H9 (cell line): ENCODE data around the gene STIL. TPM values are rescaled to one million over a fixed set of nuclear protein-coding genes. Genes with fewer than 3 reads are reported as not detected.

ENCODE experiments used
- DNase-seq: peaks from one replicate; pipeline ENCODE4 v3.0.0-alpha.2; 2017
- H2AFZ ChIP-seq: one replicate; pipeline ENCODE4 v1.6.1; 2013; ENCODE audit warnings: mild to moderate bottlenecking, low read length, control low read depth, moderate library complexity
- H2AK5ac ChIP-seq: 2 replicates; pipeline ENCODE4 v1.6.1; 2013; ENCODE audit warnings: low read length, control low read depth, mixed read lengths; ENCODE audit not compliant: insufficient read length
- H2BK120ac ChIP-seq: one replicate; pipeline ENCODE4 v1.6.1; 2013; ENCODE audit warnings: low read depth, mild to moderate bottlenecking, low read length, control low read depth, inconsistent platforms; ENCODE audit not compliant: poor library complexity, severe bottlenecking
- H2BK12ac ChIP-seq: 2 replicates; pipeline ENCODE4 v1.6.1; 2013; ENCODE audit warnings: low read length, control low read depth, mixed read lengths, low read depth; ENCODE audit not compliant: insufficient read length
- H2BK15ac ChIP-seq: 2 replicates; pipeline ENCODE4 v1.6.1; 2013; ENCODE audit warnings: low read depth, low read length, control low read depth
- H2BK20ac ChIP-seq: one replicate; pipeline ENCODE4 v1.6.1; 2013; ENCODE audit warnings: low read depth, mild to moderate bottlenecking, low read length, control low read depth, inconsistent platforms; ENCODE audit not compliant: poor library complexity, severe bottlenecking
- H2BK5ac ChIP-seq: 2 replicates; pipeline ENCODE4 v1.6.1; 2013; ENCODE audit warnings: low read length, control low read depth, mixed read lengths; ENCODE audit not compliant: insufficient read length
- H3K14ac ChIP-seq: 2 replicates; pipeline ENCODE4 v1.6.1; 2013; ENCODE audit warnings: low read length, control low read depth; ENCODE audit not compliant: insufficient read depth
- H3K18ac ChIP-seq: 2 replicates; pipeline ENCODE4 v1.6.1; 2013; ENCODE audit warnings: low read depth, mild to moderate bottlenecking, mixed read lengths, low read length, control low read depth; ENCODE audit not compliant: insufficient read length
- H3K23ac ChIP-seq: 2 replicates; pipeline ENCODE4 v1.6.1; 2013; ENCODE audit warnings: low read length, control low read depth, mixed read lengths, low read depth; ENCODE audit not compliant: insufficient read length
- H3K23me2 ChIP-seq: 2 replicates; pipeline ENCODE4 v1.6.1; 2013; ENCODE audit warnings: low read depth, mild to moderate bottlenecking, mixed read lengths, low read length, control low read depth; ENCODE audit not compliant: insufficient read length, poor library complexity, severe bottlenecking
- H3K27ac ChIP-seq: 2 replicates; pipeline ENCODE4 v1.5.1; 2013; ENCODE audit warnings: low read length, control low read depth, mixed read lengths, low read depth; ENCODE audit not compliant: insufficient read length
- H3K27me3 ChIP-seq: 2 replicates; pipeline ENCODE4 v1.6.1; 2013; ENCODE audit warnings: low read length, control low read depth, inconsistent platforms; ENCODE audit not compliant: insufficient read depth
- H3K4ac ChIP-seq: 2 replicates; pipeline ENCODE4 v1.6.1; 2013; ENCODE audit warnings: low read depth, mild to moderate bottlenecking, control low read depth, inconsistent platforms, low read length, moderate library complexity
- H3K4me1 ChIP-seq: 2 replicates; pipeline ENCODE4 v1.6.1; 2013; ENCODE audit warnings: low read length, control low read depth, inconsistent platforms; ENCODE audit not compliant: insufficient read depth
- H3K4me2 ChIP-seq: 2 replicates; pipeline ENCODE4 v1.6.1; 2013; ENCODE audit warnings: low read length, control low read depth, mixed read lengths; ENCODE audit not compliant: insufficient read length, insufficient read depth
- H3K56ac ChIP-seq: 2 replicates; pipeline ENCODE4 v1.6.1; 2013; ENCODE audit warnings: low read depth, mild to moderate bottlenecking, mixed read lengths, low read length, control low read depth; ENCODE audit not compliant: insufficient read length
- H3K79me1 ChIP-seq: 2 replicates; pipeline ENCODE4 v1.6.1; 2013; ENCODE audit warnings: low read depth, mild to moderate bottlenecking, moderate library complexity, low read length, control low read depth, inconsistent platforms; ENCODE audit not compliant: insufficient read depth, poor library complexity, severe bottlenecking
- H3K79me2 ChIP-seq: 2 replicates; pipeline ENCODE4 v1.6.1; 2013; ENCODE audit warnings: low read length, control low read depth, inconsistent platforms; ENCODE audit not compliant: insufficient read depth
- H3K9ac ChIP-seq: 2 replicates; pipeline ENCODE4 v1.6.1; 2013; ENCODE audit warnings: low read length, control low read depth, mixed read lengths; ENCODE audit not compliant: insufficient read length; ENCODE audit errors: extremely low read depth
- H3K9me3 ChIP-seq: one replicate; pipeline ENCODE4 v1.6.1; 2013; ENCODE audit warnings: low read depth, low read length, inconsistent platforms; ENCODE audit not compliant: control insufficient read depth
- H3T11ph ChIP-seq: one replicate; pipeline ENCODE4 v1.6.1; 2013; ENCODE audit warnings: mild to moderate bottlenecking, low read length, control low read depth, inconsistent platforms
- H4K20me1 ChIP-seq: one replicate; pipeline ENCODE4 v1.6.1; 2013; ENCODE audit not compliant: control insufficient read depth, insufficient read length, insufficient read depth
- H4K5ac ChIP-seq: 2 replicates; pipeline ENCODE4 v1.6.1; 2013; ENCODE audit warnings: low read depth, mild to moderate bottlenecking, mixed read lengths, low read length, control low read depth; ENCODE audit not compliant: insufficient read length
- H4K8ac ChIP-seq: replicated peaks from 2 replicates; pipeline ENCODE4 v1.6.1; 2013; ENCODE audit warnings: low read length, control low read depth, mixed read lengths, low read depth; ENCODE audit not compliant: insufficient read length
- H4K91ac ChIP-seq: 2 replicates; pipeline ENCODE4 v1.6.1; 2013; ENCODE audit warnings: low read depth, mild to moderate bottlenecking, moderate library complexity, mixed read lengths, low read length, control low read depth; ENCODE audit not compliant: insufficient read length
- H3K27ac Mint-ChIP-seq, 3 experiments: 2 replicates in 2 of 3; 3 replicates in 1 of 3; pipeline ENCODE4 v1.8.0; 2020 to 2021; ENCODE audit warnings: mixed read lengths in 3 of 3, mild to moderate bottlenecking in 1 of 3, moderate library complexity in 1 of 3
- H3K27me3 Mint-ChIP-seq: 2 replicates; pipeline ENCODE4 v1.8.0; 2021; ENCODE audit warnings: low read depth, mild to moderate bottlenecking, moderate library complexity, mixed read lengths
- H3K36me3 Mint-ChIP-seq, 3 experiments: 2 replicates in 2 of 3; 3 replicates in 1 of 3; pipeline ENCODE4 v1.8.0; 2020 to 2021; ENCODE audit warnings: low read depth in 3 of 3, mixed read lengths in 3 of 3; ENCODE audit not compliant: insufficient read depth in 1 of 3
- H3K4me1 Mint-ChIP-seq, 2 experiments: 2 replicates each; pipeline ENCODE4 v1.8.0; 2020; ENCODE audit warnings: mixed read lengths in 2 of 2
- H3K4me3 Mint-ChIP-seq, 2 experiments: 2 replicates in 1 of 2; 3 replicates in 1 of 2; pipeline ENCODE4 v1.8.0; 2020 to 2021; ENCODE audit warnings: mild to moderate bottlenecking in 2 of 2, mixed read lengths in 2 of 2, moderate library complexity in 1 of 2
- H3K9me3 Mint-ChIP-seq, 2 experiments: 2 replicates in 1 of 2; 3 replicates in 1 of 2; pipeline ENCODE4 v1.8.0; 2020; ENCODE audit warnings: mild to moderate bottlenecking in 2 of 2, mixed read lengths in 2 of 2, moderate library complexity in 1 of 2
- WGBS: extraction: QIAGEN DNeasy Blood & Tissue Kit; methylation state at CpG from one replicate; pipeline ENCODE4 v1.1.7; 2013; ENCODE audit warnings: missing lambda C conversion rate, low lambda C conversion rate, mixed read lengths; ENCODE audit not compliant: insufficient read length; ENCODE audit errors: extremely low coverage; 5-methylcytosine and 5-hydroxymethylcytosine counted together
- total RNA-seq: library from RNA; stranded (reverse); gene quantifications from 2 replicates; pipeline ENCODE4 v1.2.1, GENCODE V29; 2021
- TF ChIP-seq, protein P1 (sequence below): fragments of 200-600 bp; sonication (generic); conservative IDR thresholded peaks from 3 replicates; pipeline ENCODE4 v1.8.0; 2021; ENCODE audit warnings: antibody characterized with exemption, mild to moderate bottlenecking

STIL gene
- total RNA-seq, 1 experiment from 2014 or later, result 26.6 TPM

DNA sequence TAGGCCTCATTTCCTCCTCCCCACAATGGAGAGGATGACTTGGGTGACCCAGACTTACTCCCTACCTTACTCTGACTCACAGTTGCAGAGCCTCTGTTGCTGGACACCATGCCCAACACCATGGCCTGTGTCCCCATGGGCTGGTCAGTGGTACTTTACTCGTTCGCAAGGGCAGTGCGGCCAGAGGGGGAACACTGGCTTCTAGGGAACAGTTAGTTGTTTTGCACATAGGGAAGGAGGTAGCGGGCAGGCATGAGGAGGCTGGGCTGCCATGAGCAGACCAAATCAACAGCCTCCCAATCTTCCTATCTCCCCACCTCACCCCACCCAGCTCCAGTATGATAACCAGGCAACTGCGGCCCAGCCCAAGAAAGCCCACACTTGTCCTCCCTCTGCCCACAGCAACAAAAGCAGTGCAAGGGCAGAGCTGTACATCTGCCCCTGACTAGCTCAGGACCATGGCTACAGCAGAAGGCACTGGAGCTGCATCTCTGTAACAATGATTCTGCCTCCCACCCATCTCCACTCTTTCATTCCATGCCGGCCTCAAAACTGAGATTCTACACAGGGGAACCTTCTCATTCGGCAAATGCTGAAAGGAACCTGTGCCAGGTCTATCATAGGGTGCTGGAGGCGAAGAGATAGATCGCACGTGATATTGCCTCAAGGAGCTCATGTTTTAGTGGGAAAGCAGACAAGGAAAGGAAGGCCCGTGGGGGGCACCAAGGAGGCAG, 100.5 kb downstream of the STIL start:
- Histone ChIP-seq H3K4me2 (no peak overlapping the region), H3K79me2 (no peaks in the 10 kb centered on the region), H3K23ac (no peak overlapping the region), H3K27me3 (no peaks in the 10 kb centered on the region; the same call in 1 of the 2 replicates), H4K8ac (no peak overlapping the region), H3K18ac (no peak overlapping the region), H3K79me1 (no peaks in the 10 kb centered on the region), H3K9ac (no peak overlapping the region), H2BK15ac (no peak overlapping the region), H3K4me1 (peaks cover 2% of the 10 kb centered on the region; the same call in 1 of the 2 replicates), H2AK5ac (no peak overlapping the region), H3K9me3 (no peaks in the 10 kb centered on the region), H4K5ac (no peak overlapping the region), H3K4ac (no peak overlapping the region), H2BK20ac (no peak overlapping the region), H4K20me1 (no peaks in the 10 kb centered on the region), H3K27ac (no peak overlapping the region), H3K23me2 (no peaks in the 10 kb centered on the region), H3K14ac (no peak overlapping the region), H2BK12ac (no peak overlapping the region), H2BK120ac (no peak overlapping the region), H4K91ac (no peak overlapping the region), H3K56ac (no peak overlapping the region), H3T11ph (no peak overlapping the region), H2BK5ac (no peak overlapping the region), H2AFZ (no peak overlapping the region)
- Mint-ChIP-seq H3K36me3 (no peaks in the 10 kb centered on the region; a peak in 1 of 7 replicates), H3K4me3 (no peak overlapping the region), H3K27me3 (peaks cover 57% of the 10 kb centered on the region), H3K27ac (no peak overlapping the region), H3K9me3 (peaks cover 4 to 7% of the 10 kb centered on the region in 2 experiments; a peak in 3 of 5 replicates), H3K4me1 (peaks cover 25 to 27% of the 10 kb centered on the region in 2 experiments)
- DNase-seq, result no peak
- TF ChIP-seq, protein P1, sequence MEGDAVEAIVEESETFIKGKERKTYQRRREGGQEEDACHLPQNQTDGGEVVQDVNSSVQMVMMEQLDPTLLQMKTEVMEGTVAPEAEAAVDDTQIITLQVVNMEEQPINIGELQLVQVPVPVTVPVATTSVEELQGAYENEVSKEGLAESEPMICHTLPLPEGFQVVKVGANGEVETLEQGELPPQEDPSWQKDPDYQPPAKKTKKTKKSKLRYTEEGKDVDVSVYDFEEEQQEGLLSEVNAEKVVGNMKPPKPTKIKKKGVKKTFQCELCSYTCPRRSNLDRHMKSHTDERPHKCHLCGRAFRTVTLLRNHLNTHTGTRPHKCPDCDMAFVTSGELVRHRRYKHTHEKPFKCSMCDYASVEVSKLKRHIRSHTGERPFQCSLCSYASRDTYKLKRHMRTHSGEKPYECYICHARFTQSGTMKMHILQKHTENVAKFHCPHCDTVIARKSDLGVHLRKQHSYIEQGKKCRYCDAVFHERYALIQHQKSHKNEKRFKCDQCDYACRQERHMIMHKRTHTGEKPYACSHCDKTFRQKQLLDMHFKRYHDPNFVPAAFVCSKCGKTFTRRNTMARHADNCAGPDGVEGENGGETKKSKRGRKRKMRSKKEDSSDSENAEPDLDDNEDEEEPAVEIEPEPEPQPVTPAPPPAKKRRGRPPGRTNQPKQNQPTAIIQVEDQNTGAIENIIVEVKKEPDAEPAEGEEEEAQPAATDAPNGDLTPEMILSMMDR, result no peak
- no CpG with 5 or more reads among the region's 11 CpGs for WGBS
